ENCODE results near the gene MAST2.

Gene MAST2

DNA sequence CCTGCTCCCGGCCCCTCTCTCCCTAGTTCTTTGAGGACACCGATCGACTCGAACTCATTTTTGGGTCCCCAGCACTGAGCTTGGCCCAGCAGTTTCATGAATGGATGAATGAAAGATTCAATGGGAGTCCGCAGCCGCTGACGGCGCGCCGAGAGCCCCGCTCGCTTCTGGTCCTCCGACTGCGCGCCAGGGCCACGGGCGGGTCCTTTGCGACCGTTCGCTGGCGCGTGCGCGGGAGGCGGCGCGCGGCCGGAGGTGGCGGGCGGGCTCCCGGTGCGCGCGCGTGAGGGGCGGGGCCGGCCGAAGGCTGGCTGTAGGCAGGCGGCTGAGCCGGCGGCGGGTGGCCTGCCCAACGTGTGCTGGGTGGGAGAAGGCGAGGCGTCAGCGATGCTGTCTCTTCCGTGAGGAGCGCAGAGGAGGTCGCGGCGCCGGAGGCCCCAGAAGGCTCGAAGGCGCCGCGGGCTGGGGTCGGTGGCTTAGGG, at the start of gene MAST2:
MAST2 (plus strand) TSS at position 314 of the 482 bp plus-strand sequence. CDS start 284 bp downstream, outside the sequence.
- H3K4me1 Mint-ChIP-seq = peaks cover 28% of the 10 kb centered on the region
- peak; percentile 98 for ATAC-seq

GRCh38 chr1:45755697-45756096, 47.7 kb upstream of the MAST2 start:
- ATAC-seq = no peak
- H3K4me3 Mint-ChIP-seq = no peak overlapping the region
- H3K27ac Mint-ChIP-seq = no peak overlapping the region
- peaks cover 7% of the 10 kb centered on the region for H3K27me3 Mint-ChIP-seq
- DNase-seq = no peak
- peaks cover 13 to 19% of the 10 kb centered on the region in 2 donors for H3K9me3 Mint-ChIP-seq
- H3K4me1 Mint-ChIP-seq = no peaks in the 10 kb centered on the region

More for the DNA sequence above, at the start of gene MAST2:
- Mint-ChIP-seq H3K27me3 (no peaks in the 10 kb centered on the region), H3K4me3 (peak within 1 kb of the TSS; percentile 94 to 99), H3K9me3 (no peaks in the 10 kb centered on the region), H3K27ac (peak within 1 kb of the TSS; percentile 68 to 92)
- peak; percentile 86 to 89 for DNase-seq

DNA sequence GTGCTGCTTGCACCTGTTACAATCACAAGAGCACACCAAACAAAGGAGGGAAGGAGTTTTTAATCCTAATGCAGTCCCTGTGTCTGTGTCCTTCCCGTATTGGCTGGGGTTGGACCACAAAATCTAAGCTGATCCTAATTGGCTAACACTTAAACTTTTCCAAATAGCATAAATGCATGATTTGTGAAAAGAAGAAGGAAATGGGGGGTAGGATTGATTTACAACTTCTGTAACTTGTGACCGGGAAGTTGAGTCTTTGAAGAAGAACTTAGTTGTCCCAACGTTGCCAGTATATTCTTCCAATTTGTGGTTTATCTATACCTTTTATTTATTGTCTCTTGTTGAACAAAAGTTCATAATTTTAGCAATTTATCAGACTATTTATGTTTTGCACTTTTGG, 41.1 kb upstream of the MAST2 start:
- H3K27ac Mint-ChIP-seq = no peak overlapping the region
- DNase-seq (no peak), ATAC-seq (no peak)
- H3K4me3 Mint-ChIP-seq = no peak overlapping the region
- H3K9me3 Mint-ChIP-seq = no peaks in the 10 kb centered on the region
- peaks cover 7% of the 10 kb centered on the region for H3K27me3 Mint-ChIP-seq
- no peaks in the 10 kb centered on the region for H3K4me1 Mint-ChIP-seq

DNA sequence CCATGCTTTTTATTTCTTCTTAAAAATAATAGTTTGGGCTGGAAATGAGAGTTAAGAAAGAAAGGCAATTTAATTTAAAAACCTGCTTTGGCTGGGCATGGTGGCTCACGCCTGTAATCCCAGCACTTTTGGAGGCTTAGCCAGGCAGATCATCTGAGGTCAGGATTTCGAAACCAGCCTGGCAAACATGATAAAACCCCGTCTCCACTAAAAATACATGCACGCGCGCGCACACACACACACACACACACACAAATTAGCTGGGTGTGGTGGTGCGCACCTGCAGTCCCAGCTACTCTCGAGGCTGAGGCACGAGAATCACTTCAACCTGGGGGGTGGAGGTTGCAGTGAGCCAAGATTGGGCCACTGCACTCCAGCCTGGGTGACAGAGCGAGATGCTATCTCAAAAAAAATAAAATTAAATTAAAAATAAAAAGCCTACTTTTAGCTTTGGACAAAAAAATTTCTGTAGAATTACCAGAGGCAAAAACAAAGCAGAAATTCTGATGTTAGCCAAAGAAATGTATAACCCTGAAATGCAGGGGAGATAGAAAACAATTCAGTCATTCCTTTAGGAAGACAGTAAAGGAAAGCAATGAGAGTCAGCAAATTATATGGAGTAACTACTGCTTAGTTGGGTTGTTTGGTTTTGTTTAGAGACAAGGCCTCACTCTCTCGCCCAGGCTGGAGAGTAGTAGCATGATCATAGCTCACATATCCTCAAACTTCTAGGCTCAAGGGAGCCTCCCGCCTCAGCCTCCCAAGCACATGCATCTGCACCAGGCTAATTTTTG, 37.2 kb upstream of the MAST2 start:
- Mint-ChIP-seq H3K4me3 (no peak overlapping the region), H3K9me3 (no peaks in the 10 kb centered on the region)

GRCh38 chr1:45767035-45767434, 36.4 kb upstream of the MAST2 start:
- Mint-ChIP-seq H3K9me3 (no peaks in the 10 kb centered on the region), H3K27me3 (no peaks in the 10 kb centered on the region), H3K27ac (no peak overlapping the region), H3K4me3 (no peak overlapping the region), H3K4me1 (no peaks in the 10 kb centered on the region)
- no peak for DNase-seq
- no peak for ATAC-seq

More for the DNA sequence above, 37.2 kb upstream of the MAST2 start:
- no peak for ATAC-seq
- DNase-seq = no peak
- Mint-ChIP-seq H3K4me1 (no peaks in the 10 kb centered on the region), H3K27me3 (no peaks in the 10 kb centered on the region), H3K27ac (peak overlapping the region in 1 of 2 donors; percentile 57)

DNA sequence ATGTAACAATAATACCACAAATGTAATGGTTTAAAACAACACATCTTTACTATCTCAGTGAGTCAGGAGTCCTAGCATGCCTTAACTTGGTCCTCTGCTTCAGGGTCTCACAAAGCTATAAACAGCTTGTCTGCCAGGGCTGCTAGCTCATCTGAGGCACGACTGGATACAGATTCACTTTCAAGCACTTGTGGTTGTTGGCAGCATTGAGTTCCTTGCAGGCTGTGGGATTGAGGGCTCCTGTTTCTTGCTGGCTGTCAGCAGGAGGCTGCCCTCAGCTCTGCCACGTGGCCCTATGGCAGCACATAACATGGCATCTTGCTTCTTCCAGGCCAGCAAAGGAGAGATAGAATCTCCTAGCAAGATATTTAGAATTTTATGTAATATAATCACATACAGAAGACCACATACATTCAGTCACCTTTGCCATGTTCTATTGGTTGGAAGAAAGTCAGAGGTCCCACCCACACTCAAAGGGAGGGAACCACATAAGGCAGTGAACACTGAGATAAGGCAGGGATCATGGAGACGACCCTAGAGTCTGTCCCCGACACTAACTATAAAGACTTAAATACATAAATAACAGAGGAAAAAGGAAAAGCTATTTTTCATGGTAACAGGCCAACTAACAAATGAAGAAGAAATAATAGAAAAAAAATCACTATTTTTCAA, 34.0 kb upstream of the MAST2 start:
- no peak overlapping the region for H3K4me3 Mint-ChIP-seq
- H3K27ac Mint-ChIP-seq = no peak overlapping the region
- H3K4me1 Mint-ChIP-seq = no peaks in the 10 kb centered on the region
- no peak for DNase-seq
- no peaks in the 10 kb centered on the region for H3K27me3 Mint-ChIP-seq
- H3K9me3 Mint-ChIP-seq = no peaks in the 10 kb centered on the region
- no peak for ATAC-seq

GRCh38 chr1:45772971-45773370, 30.4 kb upstream of the MAST2 start:
- Mint-ChIP-seq H3K9me3 (no peaks in the 10 kb centered on the region), H3K27ac (peak overlapping the region in 1 of 2 donors; percentile 41)
- DNase-seq = no peak

GRCh38 chr1:45775794-45776193, 27.6 kb upstream of the MAST2 start:
- ATAC-seq = no peak
- H3K9me3 Mint-ChIP-seq = no peaks in the 10 kb centered on the region
- no peak overlapping the region for H3K27ac Mint-ChIP-seq
- H3K4me3 Mint-ChIP-seq = no peak overlapping the region
- H3K4me1 Mint-ChIP-seq = no peaks in the 10 kb centered on the region
- H3K27me3 Mint-ChIP-seq = peaks cover 3% of the 10 kb centered on the region
- no peak for DNase-seq

More at GRCh38 chr1:45772971-45773370, 30.4 kb upstream of the MAST2 start:
- ATAC-seq = peak; percentile 35
- H3K27me3 Mint-ChIP-seq = no peaks in the 10 kb centered on the region
- H3K4me3 Mint-ChIP-seq = no peak overlapping the region
- no peaks in the 10 kb centered on the region for H3K4me1 Mint-ChIP-seq

- peaks cover 20% of the 10 kb centered on the region for H3K4me1 Mint-ChIP-seq
- DNase-seq (peak; percentile 40 to 50), ATAC-seq (peak; percentile 100)
- H3K9me3 Mint-ChIP-seq = no peaks in the 10 kb centered on the region
- peak overlapping the region in 1 of 2 donors; percentile 27 for H3K27ac Mint-ChIP-seq
- H3K4me3 Mint-ChIP-seq = peak overlapping the region; percentile 52 to 75
- peaks cover 31% of the 10 kb centered on the region for H3K27me3 Mint-ChIP-seq
Measured at GRCh38 chr1:45785583-45785982, 17.8 kb upstream of the MAST2 start.

DNA sequence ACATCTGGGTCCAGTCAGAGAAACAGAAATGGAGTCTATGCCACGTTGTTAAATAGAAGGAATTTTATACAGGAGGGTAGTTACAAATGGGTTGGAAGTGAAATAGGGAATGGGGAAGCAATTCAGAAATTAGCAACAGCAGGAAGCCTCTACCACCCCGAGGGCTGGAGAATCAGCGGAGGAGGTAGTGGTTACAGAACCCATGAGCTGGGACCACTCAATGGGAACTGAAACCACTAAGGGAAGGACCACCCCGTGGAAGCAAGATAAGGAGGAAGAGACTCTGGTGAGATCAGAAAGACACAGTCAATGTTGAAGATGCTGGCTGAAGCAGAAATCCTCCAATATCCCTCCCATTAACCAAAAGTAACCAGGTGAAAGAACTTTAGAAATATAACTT, 15.5 kb upstream of the MAST2 start:
- Mint-ChIP-seq H3K27me3 (peaks cover 22% of the 10 kb centered on the region), H3K27ac (no peak overlapping the region)
- ATAC-seq = no peak

DNA sequence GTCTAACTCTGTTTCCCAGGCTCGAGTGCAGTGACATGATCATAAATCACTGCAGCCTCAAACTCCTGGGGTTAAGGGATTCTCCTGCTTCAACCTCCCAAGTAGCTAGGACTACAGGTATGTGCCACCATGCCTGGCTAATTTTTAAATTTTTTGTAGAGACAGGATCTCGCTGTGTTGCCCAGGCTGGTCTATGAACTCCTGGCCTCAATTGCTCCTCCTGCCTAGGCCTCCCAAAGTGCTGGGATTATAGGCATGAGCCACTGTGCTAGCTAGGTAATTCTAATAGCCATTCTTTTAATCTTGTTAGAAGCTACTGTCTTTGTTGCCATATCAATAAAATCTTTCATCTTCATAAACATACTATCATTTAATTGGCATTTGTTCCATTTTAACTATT, 13.8 kb upstream of the MAST2 start:
- Mint-ChIP-seq H3K27me3 (peaks cover 30% of the 10 kb centered on the region), H3K9me3 (no peaks in the 10 kb centered on the region), H3K27ac (no peak overlapping the region), H3K4me1 (peaks cover 20% of the 10 kb centered on the region), H3K4me3 (no peak overlapping the region)
- DNase-seq (no peak), ATAC-seq (no peak)

More for the DNA sequence above, 15.5 kb upstream of the MAST2 start:
- Mint-ChIP-seq H3K4me3 (no peak overlapping the region), H3K9me3 (no peaks in the 10 kb centered on the region), H3K4me1 (peaks cover 20% of the 10 kb centered on the region)
- DNase-seq = no peak

- H3K9me3 Mint-ChIP-seq = no peaks in the 10 kb centered on the region
- no peak overlapping the region for H3K4me3 Mint-ChIP-seq
- peak overlapping the region in 1 of 2 donors; percentile 19 for H3K27ac Mint-ChIP-seq
- H3K27me3 Mint-ChIP-seq = peaks cover 15% of the 10 kb centered on the region
- DNase-seq (no peak), ATAC-seq (no peak)
- no peaks in the 10 kb centered on the region for H3K4me1 Mint-ChIP-seq
Measured at GRCh38 chr1:45792744-45793143, 10.7 kb upstream of the MAST2 start.

GRCh38 chr1:45793942-45794604, 9.3 kb upstream of the MAST2 start:
- H3K9me3 Mint-ChIP-seq = no peaks in the 10 kb centered on the region
- peak overlapping the region in 1 of 2 donors; percentile 67 for H3K27ac Mint-ChIP-seq
- H3K4me3 Mint-ChIP-seq = peak overlapping the region in 1 of 2 donors; percentile 61
- DNase-seq = no peak
- no peaks in the 10 kb centered on the region for H3K4me1 Mint-ChIP-seq
- ATAC-seq = no peak
- peaks cover 9% of the 10 kb centered on the region for H3K27me3 Mint-ChIP-seq

DNA sequence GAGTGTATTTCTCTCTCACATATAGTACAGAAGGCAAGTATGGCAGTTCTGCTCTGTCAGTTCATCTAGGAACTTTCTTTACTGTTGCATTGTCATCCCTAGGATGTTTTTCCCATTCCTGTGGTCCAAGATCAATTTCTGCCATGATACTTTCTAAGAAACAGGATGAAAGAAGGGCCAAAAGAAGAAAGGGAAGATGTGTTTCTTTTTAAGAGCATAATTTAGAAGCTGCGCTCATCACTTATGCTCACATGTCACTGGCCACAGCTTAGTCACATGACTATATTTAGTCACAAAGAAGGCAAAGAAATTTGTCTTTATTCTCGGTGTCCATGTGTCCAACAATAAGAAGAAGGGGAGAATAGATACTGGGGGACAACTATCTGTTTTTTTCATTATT, 7.0 kb upstream of the MAST2 start:
- DNase-seq (no peak), ATAC-seq (no peak)
- Mint-ChIP-seq H3K4me1 (no peaks in the 10 kb centered on the region), H3K27ac (no peak overlapping the region), H3K9me3 (no peaks in the 10 kb centered on the region), H3K4me3 (no peak overlapping the region), H3K27me3 (peaks cover 9% of the 10 kb centered on the region)

- DNase-seq (no peak), ATAC-seq (no peak)
- no peak overlapping the region for H3K27ac Mint-ChIP-seq
- peaks cover 9% of the 10 kb centered on the region for H3K27me3 Mint-ChIP-seq
- no peaks in the 10 kb centered on the region for H3K4me1 Mint-ChIP-seq
- H3K9me3 Mint-ChIP-seq = no peaks in the 10 kb centered on the region
- H3K4me3 Mint-ChIP-seq = no peak overlapping the region
Measured at GRCh38 chr1:45796946-45797345, 6.5 kb upstream of the MAST2 start.

DNA sequence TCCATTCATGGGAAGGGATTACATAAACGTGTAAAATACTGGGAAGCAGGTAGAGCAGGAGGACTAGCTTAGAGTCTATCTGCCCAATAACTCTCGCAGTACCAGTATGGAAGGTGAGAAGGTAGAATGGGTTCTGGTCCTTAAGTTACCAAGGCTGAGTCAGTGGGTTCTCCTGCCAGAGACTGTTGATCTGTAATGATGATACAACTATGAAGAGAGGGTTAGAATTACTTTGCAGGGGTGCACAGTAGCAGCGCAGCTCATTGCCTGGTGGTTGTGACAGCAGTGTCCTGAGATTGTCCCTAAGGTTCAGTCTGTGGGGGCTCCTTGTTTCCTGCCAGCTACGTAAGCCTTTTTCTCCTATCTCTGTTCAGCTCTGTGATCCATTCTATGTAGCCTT, 2.5 kb upstream of the MAST2 start:
- no peaks in the 10 kb centered on the region for H3K9me3 Mint-ChIP-seq
- no peak for DNase-seq
- no peaks in the 10 kb centered on the region for H3K27me3 Mint-ChIP-seq
- peaks cover 28% of the 10 kb centered on the region for H3K4me1 Mint-ChIP-seq
- H3K27ac Mint-ChIP-seq = no peak overlapping the region
- no peak for ATAC-seq
- no peak overlapping the region for H3K4me3 Mint-ChIP-seq

All from stimulated activated naive CD8-positive, alpha-beta T cell treated with anti-CD3 and anti-CD28 coated beads, Interleukin-15, amount 100 ng/mL, for 72 hours (primary cell).